ENCODE results near the gene LRRIQ4.

The LRRIQ4 gene

DNA sequence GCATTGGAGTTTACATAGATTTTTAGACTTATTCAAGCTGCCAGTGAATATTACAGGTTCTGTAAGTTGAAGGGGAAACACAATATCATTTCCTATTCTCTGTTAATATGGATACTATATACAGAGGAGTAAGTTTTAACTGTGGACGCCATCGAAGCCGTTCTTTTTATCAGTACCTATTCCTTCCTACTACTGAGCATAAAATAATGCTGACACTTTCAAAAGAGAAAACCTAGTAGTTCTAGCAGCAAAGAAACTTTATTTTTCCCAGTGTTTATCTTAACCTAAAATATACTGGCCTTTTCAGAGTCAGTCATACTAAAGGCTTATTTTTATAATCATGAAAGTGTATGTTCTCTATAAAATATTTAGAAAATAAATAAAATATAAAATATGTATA, 42.8 kb downstream of the LRRIQ4 start:
- Histone ChIP-seq H4K91ac (ENCODE audit: low read length) (no peak overlapping the region), H3K4ac (ENCODE audit: low read depth in 1 of 2, low read length in 2 of 2) (no peak overlapping the region), H2AFZ (ENCODE audit: low read depth, low read length) (no peak overlapping the region), H2AK5ac (ENCODE audit: low read length, severe bottlenecking) (no peak overlapping the region), H3K18ac (ENCODE audit: low read depth in 1 of 2, low read length in 2 of 2) (no peak overlapping the region), H3K27ac (ENCODE audit: low read length, poor library complexity, severe bottlenecking) (no peak overlapping the region), H3K9ac (ENCODE audit: low read length) (no peak overlapping the region), H3K14ac (ENCODE audit: low read length in 2 of 2) (no peak overlapping the region), H3K27me3 (ENCODE audit: control insufficient read depth in 1 of 2, insufficient read depth in 1 of 2, low read length in 2 of 2) (peaks cover 24 to 39% of the 10 kb centered on the region in 2 experiments), H3K9me3 (ENCODE audit: control insufficient read depth, low read length) (peaks cover 2% of the 10 kb centered on the region), H3K23ac (ENCODE audit: low read length in 2 of 2) (no peak overlapping the region), H2BK15ac (ENCODE audit: low read depth, poor library complexity, severe bottlenecking) (no peak overlapping the region), H4K8ac (ENCODE audit: low read length) (no peak overlapping the region), H2BK5ac (ENCODE audit: low read depth, low read length, poor library complexity, severe bottlenecking) (no peak overlapping the region), H3K79me1 (replicated peaks; ENCODE audit: low read length, poor library complexity, severe bottlenecking) (no peaks in the 10 kb centered on the region), H3K4me2 (ENCODE audit: low read length, poor library complexity, severe bottlenecking) (no peak overlapping the region), H3K4me1 (ENCODE audit: control insufficient read depth, insufficient read depth, low read depth, low read length) (peaks cover 2% of the 10 kb centered on the region), H3K36me3 (ENCODE audit: control insufficient read depth in 1 of 2, insufficient read depth in 2 of 2, low read depth in 1 of 2, low read length in 2 of 2) (no peaks in the 10 kb centered on the region), H2BK12ac (ENCODE audit: low read length in 2 of 2) (no peak overlapping the region), H3K4me3 (ENCODE audit: insufficient read depth in 1 of 2, low read depth in 1 of 2, low read length in 2 of 2) (no peak overlapping the region), H2BK120ac (ENCODE audit: low read depth, low read length) (no peak overlapping the region)
- DNase-seq: no peak
- WGBS: no CpG with 5 or more reads among the region's 3 CpGs

- no peak for DNase-seq
- no peak overlapping the region for H2BK15ac ChIP-seq (ENCODE audit: low read depth, poor library complexity, severe bottlenecking)
- no peaks in the 10 kb centered on the region for H3K36me3 ChIP-seq (ENCODE audit: control insufficient read depth in 1 of 2, insufficient read depth in 2 of 2, low read depth in 1 of 2, low read length in 2 of 2)
- no peak overlapping the region for H4K91ac ChIP-seq (ENCODE audit: low read length)
- H3K27ac ChIP-seq (ENCODE audit: low read length, poor library complexity, severe bottlenecking): no peak overlapping the region
- H3K23ac ChIP-seq (ENCODE audit: low read length in 2 of 2): no peak overlapping the region
- no peak overlapping the region for H3K9ac ChIP-seq (ENCODE audit: low read length)
- H3K79me1 ChIP-seq (replicated peaks; ENCODE audit: low read length, poor library complexity, severe bottlenecking): no peaks in the 10 kb centered on the region
- H2AFZ ChIP-seq (ENCODE audit: low read depth, low read length): no peak overlapping the region
- peaks cover 28 to 30% of the 10 kb centered on the region in 2 experiments for H3K27me3 ChIP-seq (ENCODE audit: control insufficient read depth in 1 of 2, insufficient read depth in 1 of 2, low read length in 2 of 2)
- no peak overlapping the region for H3K4me2 ChIP-seq (ENCODE audit: low read length, poor library complexity, severe bottlenecking)
- H2BK120ac ChIP-seq (ENCODE audit: low read depth, low read length): no peak overlapping the region
- H3K4ac ChIP-seq (ENCODE audit: low read depth in 1 of 2, low read length in 2 of 2): no peak overlapping the region
- H3K4me1 ChIP-seq (ENCODE audit: control insufficient read depth, insufficient read depth, low read depth, low read length): peaks cover 3% of the 10 kb centered on the region
- no peak overlapping the region for H2BK12ac ChIP-seq (ENCODE audit: low read length in 2 of 2)
- H2AK5ac ChIP-seq (ENCODE audit: low read length, severe bottlenecking): no peak overlapping the region
- H4K8ac ChIP-seq (ENCODE audit: low read length): no peak overlapping the region
- peaks cover 2% of the 10 kb centered on the region for H3K9me3 ChIP-seq (ENCODE audit: control insufficient read depth, low read length)
- no peak overlapping the region for H3K18ac ChIP-seq (ENCODE audit: low read depth in 1 of 2, low read length in 2 of 2)
- no peak overlapping the region for H2BK5ac ChIP-seq (ENCODE audit: low read depth, low read length, poor library complexity, severe bottlenecking)
- 100% methylated on average over 1 of the region's 2 CpGs for WGBS
- H3K14ac ChIP-seq (ENCODE audit: low read length in 2 of 2): no peak overlapping the region
- H3K4me3 ChIP-seq (ENCODE audit: insufficient read depth in 1 of 2, low read depth in 1 of 2, low read length in 2 of 2): no peak overlapping the region
Observed at GRCh38 chr3:169857811-169858210, 45.1 kb downstream of the LRRIQ4 start.

DNA sequence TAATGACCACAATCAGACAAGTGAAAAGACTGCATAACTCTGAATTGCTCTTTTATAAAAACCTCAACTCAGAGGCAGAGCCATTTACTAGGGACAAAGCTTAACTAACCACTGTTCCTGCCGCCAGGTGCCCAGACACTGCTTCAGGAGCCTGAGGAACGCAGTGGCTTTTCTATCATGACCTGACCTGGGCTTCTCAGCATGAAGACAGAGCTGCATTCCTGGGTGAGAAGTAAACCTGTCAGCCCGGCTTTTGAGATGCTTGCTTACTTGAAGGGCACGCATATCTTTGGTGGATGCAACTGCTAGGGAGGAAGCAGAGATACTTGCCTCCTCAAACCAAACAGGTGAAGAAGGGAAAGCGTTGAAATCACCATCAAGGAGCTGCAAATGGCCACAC, 49.2 kb downstream of the LRRIQ4 start:
- H3K79me1 ChIP-seq (replicated peaks; ENCODE audit: low read length, poor library complexity, severe bottlenecking): no peaks in the 10 kb centered on the region
- H3K36me3 ChIP-seq (ENCODE audit: control insufficient read depth in 1 of 2, insufficient read depth in 2 of 2, low read depth in 1 of 2, low read length in 2 of 2): no peaks in the 10 kb centered on the region
- no peak overlapping the region for H3K4ac ChIP-seq (ENCODE audit: low read depth in 1 of 2, low read length in 2 of 2)
- no peak overlapping the region for H2BK12ac ChIP-seq (ENCODE audit: low read length in 2 of 2)
- H4K91ac ChIP-seq (ENCODE audit: low read length): no peak overlapping the region
- H2AK5ac ChIP-seq (ENCODE audit: low read length, severe bottlenecking): no peak overlapping the region
- no peak for DNase-seq
- H2BK120ac ChIP-seq (ENCODE audit: low read depth, low read length): no peak overlapping the region
- no peak overlapping the region for H3K14ac ChIP-seq (ENCODE audit: low read length in 2 of 2)
- peaks cover 20 to 28% of the 10 kb centered on the region in 2 experiments for H3K27me3 ChIP-seq (ENCODE audit: control insufficient read depth in 1 of 2, insufficient read depth in 1 of 2, low read length in 2 of 2)
- H2AFZ ChIP-seq (ENCODE audit: low read depth, low read length): no peak overlapping the region
- no peak overlapping the region for H3K18ac ChIP-seq (ENCODE audit: low read depth in 1 of 2, low read length in 2 of 2)
- no peak overlapping the region for H3K9ac ChIP-seq (ENCODE audit: low read length)
- H3K4me3 ChIP-seq (ENCODE audit: insufficient read depth in 1 of 2, low read depth in 1 of 2, low read length in 2 of 2): no peak overlapping the region
- H3K23ac ChIP-seq (ENCODE audit: low read length in 2 of 2): no peak overlapping the region
- H2BK5ac ChIP-seq (ENCODE audit: low read depth, low read length, poor library complexity, severe bottlenecking): no peak overlapping the region
- peaks cover 1% of the 10 kb centered on the region for H3K4me1 ChIP-seq (ENCODE audit: control insufficient read depth, insufficient read depth, low read depth, low read length)
- WGBS: 65% methylated on average over 5 of the region's 5 CpGs
- H4K8ac ChIP-seq (ENCODE audit: low read length): no peak overlapping the region
- peaks cover 2% of the 10 kb centered on the region for H3K9me3 ChIP-seq (ENCODE audit: control insufficient read depth, low read length)
- H2BK15ac ChIP-seq (ENCODE audit: low read depth, poor library complexity, severe bottlenecking): no peak overlapping the region
- H3K4me2 ChIP-seq (ENCODE audit: low read length, poor library complexity, severe bottlenecking): no peak overlapping the region
- no peak overlapping the region for H3K27ac ChIP-seq (ENCODE audit: low read length, poor library complexity, severe bottlenecking)

DNA sequence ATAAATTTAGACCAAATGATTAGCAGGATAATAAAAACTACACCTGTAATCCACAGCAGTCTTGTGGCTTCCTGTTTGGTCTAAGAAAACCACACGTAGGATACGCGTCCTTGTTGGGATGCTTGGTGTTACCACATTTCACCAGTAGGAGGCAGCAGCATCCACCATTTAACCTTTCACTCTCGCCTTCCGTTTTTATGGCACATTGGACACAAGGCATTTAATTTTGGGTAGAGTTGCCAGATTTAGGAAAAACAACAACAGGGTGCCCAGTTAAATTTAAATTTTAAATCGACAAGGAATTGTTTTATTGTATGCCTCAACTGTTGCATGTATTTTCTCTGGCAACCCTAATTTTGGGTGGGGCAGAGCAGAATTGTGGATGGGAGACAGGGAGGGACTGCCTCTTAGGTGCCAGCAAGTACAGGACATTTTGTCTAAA, 50.8 kb downstream of the LRRIQ4 start:
- H2AFZ ChIP-seq (ENCODE audit: low read depth, low read length): no peak overlapping the region
- peaks cover 9 to 16% of the 10 kb centered on the region in 2 experiments for H3K27me3 ChIP-seq (ENCODE audit: control insufficient read depth in 1 of 2, insufficient read depth in 1 of 2, low read length in 2 of 2)
- WGBS: 0% methylated on average over 5 of the region's 6 CpGs
- H3K27ac ChIP-seq (ENCODE audit: low read length, poor library complexity, severe bottlenecking): no peak overlapping the region
- no peak overlapping the region for H3K4ac ChIP-seq (ENCODE audit: low read depth in 1 of 2, low read length in 2 of 2)
- no peaks in the 10 kb centered on the region for H3K36me3 ChIP-seq (ENCODE audit: control insufficient read depth in 1 of 2, insufficient read depth in 2 of 2, low read depth in 1 of 2, low read length in 2 of 2)
- no peak overlapping the region for H2BK120ac ChIP-seq (ENCODE audit: low read depth, low read length)
- H2BK5ac ChIP-seq (ENCODE audit: low read depth, low read length, poor library complexity, severe bottlenecking): no peak overlapping the region
- H3K4me1 ChIP-seq (ENCODE audit: control insufficient read depth, insufficient read depth, low read depth, low read length): peaks cover 1% of the 10 kb centered on the region
- H3K14ac ChIP-seq (ENCODE audit: low read length in 2 of 2): no peak overlapping the region
- H2AK5ac ChIP-seq (ENCODE audit: low read length, severe bottlenecking): no peak overlapping the region
- H4K8ac ChIP-seq (ENCODE audit: low read length): no peak overlapping the region
- H3K4me2 ChIP-seq (ENCODE audit: low read length, poor library complexity, severe bottlenecking): no peak overlapping the region
- peak; percentile 60 for DNase-seq
- no peak overlapping the region for H2BK12ac ChIP-seq (ENCODE audit: low read length in 2 of 2)
- H3K9ac ChIP-seq (ENCODE audit: low read length): no peak overlapping the region
- no peaks in the 10 kb centered on the region for H3K9me3 ChIP-seq (ENCODE audit: control insufficient read depth, low read length)
- no peaks in the 10 kb centered on the region for H3K79me1 ChIP-seq (replicated peaks; ENCODE audit: low read length, poor library complexity, severe bottlenecking)
- no peak overlapping the region for H3K4me3 ChIP-seq (ENCODE audit: insufficient read depth in 1 of 2, low read depth in 1 of 2, low read length in 2 of 2)
- H3K23ac ChIP-seq (ENCODE audit: low read length in 2 of 2): no peak overlapping the region
- H4K91ac ChIP-seq (ENCODE audit: low read length): no peak overlapping the region
- H2BK15ac ChIP-seq (ENCODE audit: low read depth, poor library complexity, severe bottlenecking): no peak overlapping the region
- H3K18ac ChIP-seq (ENCODE audit: low read depth in 1 of 2, low read length in 2 of 2): peak overlapping the region in 1 of 2 experiments; percentile 21

Measured in mesenchymal stem cell (in vitro differentiated cells and primary cell).